OCI-LY3 (cell line): ENCODE data around the gene PAK1.

Source experiments
- EZH2phosphoT487 ChIP-seq: fragments of 200-600 bp; shearing (Covaris generic); IDR thresholded peaks from 2 replicates; pipeline ENCODE4 v1.6.1; 2018; ENCODE audit warnings: antibody characterized with exemption, mixed run types, low read depth
- TF ChIP-seq, protein P1 (sequence below): fragments of 200-600, 300-600 bp; sonication (generic); IDR thresholded peaks from 2 replicates; pipeline ENCODE4 v1.5.1; 2014; ENCODE audit warnings: antibody characterized with exemption, low read length, low read depth

DNA sequence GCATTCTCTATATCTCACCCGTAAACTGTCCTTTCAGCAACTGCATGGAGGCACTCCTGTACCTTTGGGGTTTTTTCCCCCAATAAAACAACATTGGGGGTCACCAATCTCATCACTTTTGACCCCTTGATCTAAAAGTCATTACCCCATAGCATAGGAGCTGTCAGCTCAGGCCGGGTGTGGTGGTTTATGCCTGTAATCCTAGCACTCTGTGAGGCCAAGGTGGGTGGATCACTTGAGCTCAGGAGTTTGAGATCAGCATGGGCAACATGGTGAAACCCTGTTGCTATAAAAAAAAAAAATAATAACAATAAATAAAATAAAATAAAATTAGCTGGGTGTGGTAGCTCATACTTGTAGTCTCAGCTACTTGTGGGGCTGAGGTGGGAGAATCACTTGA is 155.3 kb downstream of the PAK1 start:
- TF ChIP-seq, protein P1, sequence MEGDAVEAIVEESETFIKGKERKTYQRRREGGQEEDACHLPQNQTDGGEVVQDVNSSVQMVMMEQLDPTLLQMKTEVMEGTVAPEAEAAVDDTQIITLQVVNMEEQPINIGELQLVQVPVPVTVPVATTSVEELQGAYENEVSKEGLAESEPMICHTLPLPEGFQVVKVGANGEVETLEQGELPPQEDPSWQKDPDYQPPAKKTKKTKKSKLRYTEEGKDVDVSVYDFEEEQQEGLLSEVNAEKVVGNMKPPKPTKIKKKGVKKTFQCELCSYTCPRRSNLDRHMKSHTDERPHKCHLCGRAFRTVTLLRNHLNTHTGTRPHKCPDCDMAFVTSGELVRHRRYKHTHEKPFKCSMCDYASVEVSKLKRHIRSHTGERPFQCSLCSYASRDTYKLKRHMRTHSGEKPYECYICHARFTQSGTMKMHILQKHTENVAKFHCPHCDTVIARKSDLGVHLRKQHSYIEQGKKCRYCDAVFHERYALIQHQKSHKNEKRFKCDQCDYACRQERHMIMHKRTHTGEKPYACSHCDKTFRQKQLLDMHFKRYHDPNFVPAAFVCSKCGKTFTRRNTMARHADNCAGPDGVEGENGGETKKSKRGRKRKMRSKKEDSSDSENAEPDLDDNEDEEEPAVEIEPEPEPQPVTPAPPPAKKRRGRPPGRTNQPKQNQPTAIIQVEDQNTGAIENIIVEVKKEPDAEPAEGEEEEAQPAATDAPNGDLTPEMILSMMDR, result no peak
- TF ChIP-seq EZH2phosphoT487, result no peak
